Pancreas (tissue), 10 donors: ENCODE measurements around the gene GSPT2. TPM values are rescaled to one million over a fixed set of nuclear protein-coding genes. Genes with fewer than 3 reads are reported as not detected.

Experiments
- ATAC-seq, 4 donors: fragments of 200-7000 bp; cut with Tn5 transposase; one replicate each; pipeline versions ENCODE4 v1.8.0 to v1.9.1; 2020; ENCODE audit warnings: mild to moderate bottlenecking in 4 of 4, moderate library complexity in 4 of 4
- DNase-seq, 6 donors: peaks; one replicate each; pipeline ENCODE4 v3.0.0-alpha.2; 2020
- FAIRE-seq: peaks from 2 replicates; lab custom pipeline; 2012; peaks lifted over from hg19 to GRCh38; lab: Jason Lieb, UNC
- H3K27ac ChIP-seq, 4 donors: fragments of 200-600 bp; sonication (generic); 1 replicate in 3 of 4; 2 replicates in 1 of 4; pipeline versions ENCODE4 v1.5.0 to v1.8.0; 2020
- H3K27me3 ChIP-seq, 4 donors: fragments of 200-600 bp; one replicate each; pipeline ENCODE4 v1.8.0; 2021
- H3K36me3 ChIP-seq, 3 donors: fragments of 200-600 bp; sonication (generic) in 1 of 3; one replicate each; pipeline versions ENCODE4 v1.5.0 to v1.8.0; 2020 to 2021
- H3K4me1 ChIP-seq, 3 donors: fragments of 200-600 bp; one replicate each; pipeline ENCODE4 v1.8.0; 2021
- H3K4me3 ChIP-seq, 4 donors: fragments of 200-600 bp; sonication (generic) in 2 of 4; one replicate each; pipeline versions ENCODE4 v1.5.0 to v1.8.0; 2020 to 2021
- H3K9me3 ChIP-seq, 4 donors: fragments of 200-600 bp; one replicate each; pipeline ENCODE4 v1.8.0; 2021
- WGBS, 2 donors: extraction: QIAGEN DNeasy Blood & Tissue Kit; methylation state at CpG; one replicate each; pipeline ENCODE4 v1.1.7; 2013; 5-methylcytosine and 5-hydroxymethylcytosine counted together
- intact Hi-C, 3 donors: fragments of 100-400 bp; cut with DNase I; formaldehyde crosslinking; loops; one replicate each; pipeline versions ENCODE4 v1.11.1 to v1.14.2; 2022
- polyA plus RNA-seq, 2 donors: library from polyadenylated mRNA; stranded (reverse); fragments of 200-250 nt; gene quantifications; one replicate each; pipeline ENCODE4 v1.2.3, GENCODE V29; 2013
- total RNA-seq, 6 donors: library from RNA; stranded (reverse); fragmentation: NEBNext Ultra II Directional in 4 of 6; extraction: Animal tissue kit (Norgen Biotek cat#: 25700) in 4 of 6; gene quantifications; one replicate each; pipeline versions ENCODE4 v1.2.1 to v1.2.4, GENCODE V29; 2021 to 2023
- TF ChIP-seq, protein P1 (sequence below), 4 donors: fragments of 200-600 bp; sonication (generic) in 3 of 4; IDR thresholded peaks; one replicate each; pipeline versions ENCODE4 v1.5.0 to v1.8.0; 2021; ENCODE audit warnings: antibody characterized with exemption in 4 of 4
- donor health status: healthy with polysubstance abuse.
- donor health status: DM: no; HTN: no; CAD: no; lungs with moderate emphysema.
- donor health status: DM: no; HTN: no; CAD: no.
- donor health status: control.
- donor health status: control.
- donor health status: Bipolar disorder and iron deficiency.
- donor health status: DM: yes; HTN: yes; CAD: no.
- donor health status: DM: no; HTN: no; CAD: no.
- donor health status: DM: no; HTN: no; CAD: no.
- donor health status: DM: yes; HTN: yes; CAD: no.

GSPT2 gene
- total and polyA plus RNA-seq, 8 donors: 1.6 to 5.9 (median 3.5) TPM

- no peak overlapping the region for H3K27ac ChIP-seq
- no peaks in the 10 kb centered on the region for H3K36me3 ChIP-seq
- no peak overlapping the region for H3K4me3 ChIP-seq
- peaks cover 0 to 37% (median 4%) of the 10 kb centered on the region in 4 donors for H3K27me3 ChIP-seq
- no peak for ATAC-seq
- no peaks in the 10 kb centered on the region for H3K9me3 ChIP-seq
- FAIRE-seq: no peak
- intact Hi-C loops: no loop called here
- no peak for DNase-seq
- TF ChIP-seq, protein P1, sequence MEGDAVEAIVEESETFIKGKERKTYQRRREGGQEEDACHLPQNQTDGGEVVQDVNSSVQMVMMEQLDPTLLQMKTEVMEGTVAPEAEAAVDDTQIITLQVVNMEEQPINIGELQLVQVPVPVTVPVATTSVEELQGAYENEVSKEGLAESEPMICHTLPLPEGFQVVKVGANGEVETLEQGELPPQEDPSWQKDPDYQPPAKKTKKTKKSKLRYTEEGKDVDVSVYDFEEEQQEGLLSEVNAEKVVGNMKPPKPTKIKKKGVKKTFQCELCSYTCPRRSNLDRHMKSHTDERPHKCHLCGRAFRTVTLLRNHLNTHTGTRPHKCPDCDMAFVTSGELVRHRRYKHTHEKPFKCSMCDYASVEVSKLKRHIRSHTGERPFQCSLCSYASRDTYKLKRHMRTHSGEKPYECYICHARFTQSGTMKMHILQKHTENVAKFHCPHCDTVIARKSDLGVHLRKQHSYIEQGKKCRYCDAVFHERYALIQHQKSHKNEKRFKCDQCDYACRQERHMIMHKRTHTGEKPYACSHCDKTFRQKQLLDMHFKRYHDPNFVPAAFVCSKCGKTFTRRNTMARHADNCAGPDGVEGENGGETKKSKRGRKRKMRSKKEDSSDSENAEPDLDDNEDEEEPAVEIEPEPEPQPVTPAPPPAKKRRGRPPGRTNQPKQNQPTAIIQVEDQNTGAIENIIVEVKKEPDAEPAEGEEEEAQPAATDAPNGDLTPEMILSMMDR (IDR thresholded peaks at IDR 0.05): no peak
- no peaks in the 10 kb centered on the region for H3K4me1 ChIP-seq
Measured at GRCh38 chrX:51728202-51728601, 15.0 kb upstream of the GSPT2 start.

GRCh38 chrX:51737091-51737490 is 6.2 kb upstream of the GSPT2 start:
- Histone ChIP-seq H3K9me3 (no peaks in the 10 kb centered on the region), H3K27me3 (peaks cover 0 to 42% (median 3%) of the 10 kb centered on the region in 4 donors), H3K27ac (no peak overlapping the region), H3K4me1 (no peaks in the 10 kb centered on the region), H3K36me3 (no peaks in the 10 kb centered on the region), H3K4me3 (no peak overlapping the region)
- DNase-seq: no peak
- no peak for ATAC-seq
- TF ChIP-seq, protein P1 (IDR thresholded peaks at IDR 0.05): no peak
- no peak for FAIRE-seq
- intact Hi-C loops: no loop called here
- 55 to 64% methylated on average over 2 of the region's 2 CpGs for WGBS, 2 donors

DNA sequence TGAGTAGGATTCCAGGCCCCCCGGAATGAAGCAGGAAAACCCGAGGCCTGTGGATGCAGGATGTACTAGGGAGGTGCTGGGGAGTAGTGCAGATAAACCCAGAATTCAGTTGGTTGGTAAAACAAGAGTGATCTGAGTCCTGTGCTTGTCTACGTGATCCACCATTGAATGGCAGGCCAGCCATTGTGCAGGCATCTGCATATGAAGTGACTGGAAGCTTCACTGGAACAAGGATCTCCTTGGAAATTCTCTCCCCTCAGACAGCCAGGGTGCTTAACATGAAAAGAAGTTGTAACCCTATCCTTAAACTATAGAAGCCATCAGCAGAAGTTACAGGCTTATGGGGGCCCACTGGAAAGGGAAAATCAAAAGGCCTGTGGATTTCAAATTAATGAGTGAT is 656 bp upstream of the GSPT2 start:
- Histone ChIP-seq H3K9me3 (no peaks in the 10 kb centered on the region), H3K27me3 (peaks cover 0 to 39% (median 0%) of the 10 kb centered on the region in 4 donors), H3K27ac (no peak overlapping the region), H3K36me3 (no peaks in the 10 kb centered on the region), H3K4me1 (no peaks in the 10 kb centered on the region), H3K4me3 (peak overlapping the region in 2 of 4 donors; percentile 44 to 58)
- FAIRE-seq: no peak
- DNase-seq: no peak
- ATAC-seq: no peak
- TF ChIP-seq, protein P1 (IDR thresholded peaks at IDR 0.05): no peak
- 59 to 91% methylated on average over 3 of the region's 3 CpGs for WGBS, 2 donors
- intact Hi-C loops: no loop called here

DNA sequence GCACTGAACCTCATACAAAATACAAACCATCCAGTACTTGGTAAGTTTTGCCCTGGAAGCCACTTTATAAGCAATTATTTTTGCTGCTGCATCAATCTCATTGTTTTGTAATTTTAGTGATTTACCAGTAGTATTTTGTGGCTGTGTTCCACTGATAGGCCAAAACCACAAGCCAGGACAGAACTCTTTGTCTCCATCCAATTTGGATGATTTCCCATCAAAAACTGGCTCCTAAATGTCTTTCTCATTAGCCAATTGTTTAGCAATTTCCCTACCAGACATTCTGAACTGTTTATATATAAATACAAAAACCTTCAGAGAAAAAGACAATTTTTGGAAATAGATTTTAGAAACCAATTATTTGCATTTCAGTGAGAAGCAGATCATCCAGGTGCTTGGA is 4.4 kb downstream of the GSPT2 start:
- Histone ChIP-seq H3K36me3 (no peaks in the 10 kb centered on the region), H3K9me3 (no peaks in the 10 kb centered on the region), H3K4me1 (no peaks in the 10 kb centered on the region), H3K27ac (no peak overlapping the region), H3K4me3 (no peak overlapping the region), H3K27me3 (peaks cover 0 to 9% (median 0%) of the 10 kb centered on the region in 4 donors)
- DNase-seq (no peak), ATAC-seq (no peak), FAIRE-seq (no peak)
- intact Hi-C loops: no loop called here
- TF ChIP-seq, protein P1 (IDR thresholded peaks at IDR 0.05): no peak

DNA sequence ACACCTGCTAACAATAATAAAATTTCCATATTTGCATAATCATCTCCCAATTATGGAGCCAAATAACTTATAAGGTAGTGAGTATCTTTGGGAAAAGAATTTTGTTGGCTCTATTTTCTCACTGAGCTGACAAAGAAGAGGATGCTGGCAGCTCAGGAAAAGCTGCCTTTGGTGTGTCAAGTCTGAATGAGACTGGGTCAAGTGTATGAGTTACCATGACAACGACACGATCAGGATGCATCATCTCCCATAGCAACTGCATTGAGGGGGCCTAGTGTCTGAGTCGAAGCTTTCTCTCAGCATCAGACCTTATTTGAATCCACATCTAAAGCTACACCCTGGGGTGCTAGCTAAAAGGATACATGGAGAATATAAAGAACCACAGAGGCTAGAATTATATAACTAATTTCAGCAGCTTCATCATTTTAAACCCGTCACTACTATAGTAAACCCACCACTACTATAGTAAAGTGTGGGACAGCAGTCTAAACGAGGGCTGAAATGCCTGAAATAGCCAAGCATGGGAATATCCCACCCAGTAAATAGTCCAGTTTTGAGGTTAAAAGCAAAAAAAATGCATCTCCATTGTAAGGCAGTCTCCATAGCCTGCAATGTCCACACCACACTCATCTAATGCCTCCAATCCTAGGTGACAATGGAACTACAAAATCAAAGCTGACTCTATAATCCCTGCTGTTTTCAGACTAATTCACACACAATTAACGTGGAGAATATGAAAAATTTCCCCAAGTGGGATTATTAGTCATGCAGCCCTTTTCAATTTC is 16.0 kb downstream of the GSPT2 start:
- no peaks in the 10 kb centered on the region for H3K4me1 ChIP-seq
- no peak overlapping the region for H3K27ac ChIP-seq
- ATAC-seq: no peak
- no peak for FAIRE-seq
- DNase-seq: no peak
- peaks cover 0 to 3% (median 0%) of the 10 kb centered on the region in 4 donors for H3K9me3 ChIP-seq
- TF ChIP-seq, protein P1 (IDR thresholded peaks at IDR 0.05): no peak
- WGBS, 2 donors: 36 to 42% methylated on average over 6 of the region's 6 CpGs
- peaks cover 0 to 33% (median 6%) of the 10 kb centered on the region in 4 donors for H3K27me3 ChIP-seq
- no peaks in the 10 kb centered on the region for H3K36me3 ChIP-seq
- intact Hi-C loops: no loop called here
- H3K4me3 ChIP-seq: no peak overlapping the region
